ENCODE measurements around the gene C5orf46.

GRCh38 chr5:147859962-147860640 lies 46.2 kb downstream of the C5orf46 start:
- TF ChIP-seq CTCF (IDR thresholded peaks at IDR 0.05; ENCODE audit: insufficient read depth, low read depth, low read length) (no peak), EZH2 (IDR thresholded peaks at IDR 0.05; ENCODE audit: insufficient read depth, low read length) (no peak)
